ENCODE results near the gene TMEM126A. TPM values are rescaled to one million over a fixed set of nuclear protein-coding genes. Genes with fewer than 3 reads are reported as not detected.

The TMEM126A gene
- total and polyA plus RNA-seq, 2 of the 13 experiments (the other 11 are each of a cell fraction or from before 2014, with no cell fraction given) = 59.5 to 66.9 TPM

DNA sequence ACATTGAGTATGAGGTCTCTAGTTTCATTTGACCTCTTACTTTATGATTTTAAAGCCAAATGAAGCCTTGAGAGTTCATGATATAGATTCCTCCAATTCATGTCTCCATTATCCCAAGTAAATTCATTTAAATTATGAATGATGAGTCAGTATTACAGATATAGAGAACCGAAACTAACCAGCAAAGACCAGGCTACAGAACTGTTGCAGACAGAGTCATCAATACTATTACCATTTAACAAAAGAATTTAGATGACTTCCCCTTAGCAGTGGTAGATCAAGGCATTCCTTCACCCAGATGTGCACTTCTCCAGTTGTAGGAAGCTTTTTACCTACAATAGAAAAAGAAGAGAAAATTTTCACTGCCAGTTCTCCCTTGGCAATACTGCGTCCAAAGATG, 50.0 kb downstream of the TMEM126A start:
- no peaks in the 10 kb centered on the region for H3K27me3 ChIP-seq (ENCODE audit: control insufficient read depth in 1 of 2, insufficient read depth in 2 of 2, low read length in 2 of 2)
- no peaks in the 10 kb centered on the region for H4K20me1 ChIP-seq (ENCODE audit: insufficient read depth, low read length)
- no peak overlapping the region for H3K4me3 ChIP-seq (replicated peaks in 1 of 3; ENCODE audit: insufficient read depth in 1 of 3, low read depth in 2 of 3, low read length in 3 of 3)
- H3K4me2 ChIP-seq (ENCODE audit: low read depth, low read length) = no peak overlapping the region
- no peak for TF ChIP-seq MAFK (conservative IDR thresholded peaks at IDR 0.05 in 1 of 2, IDR thresholded peaks at IDR 0.05 in 1 of 2; ENCODE audit: low read length in 2 of 2)
- no peak for TF ChIP-seq HOXA5 (CRISPR knock-in tag; IDR thresholded peaks at IDR 0.05)
- no peak for TF ChIP-seq BRCA1 (CRISPR knock-in tag; IDR thresholded peaks at IDR 0.05)
- TF ChIP-seq SP2 (CRISPR knock-in tag; IDR thresholded peaks at IDR 0.05) = no peak
- TF ChIP-seq CBX1 (IDR thresholded peaks at IDR 0.05; ENCODE audit: low read depth) = no peak
- no peak for TF ChIP-seq ZNF251 (CRISPR knock-in tag; IDR thresholded peaks at IDR 0.05)
- TF ChIP-seq, protein P1, sequence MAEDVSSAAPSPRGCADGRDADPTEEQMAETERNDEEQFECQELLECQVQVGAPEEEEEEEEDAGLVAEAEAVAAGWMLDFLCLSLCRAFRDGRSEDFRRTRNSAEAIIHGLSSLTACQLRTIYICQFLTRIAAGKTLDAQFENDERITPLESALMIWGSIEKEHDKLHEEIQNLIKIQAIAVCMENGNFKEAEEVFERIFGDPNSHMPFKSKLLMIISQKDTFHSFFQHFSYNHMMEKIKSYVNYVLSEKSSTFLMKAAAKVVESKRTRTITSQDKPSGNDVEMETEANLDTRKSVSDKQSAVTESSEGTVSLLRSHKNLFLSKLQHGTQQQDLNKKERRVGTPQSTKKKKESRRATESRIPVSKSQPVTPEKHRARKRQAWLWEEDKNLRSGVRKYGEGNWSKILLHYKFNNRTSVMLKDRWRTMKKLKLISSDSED (CRISPR knock-in tag; IDR thresholded peaks at IDR 0.05) = no peak
- TF ChIP-seq XRCC5 (optimal IDR thresholded peaks at IDR 0.05; ENCODE audit: low read length) = no peak
- no peak for TF ChIP-seq ZNF891 (CRISPR knock-in tag; IDR thresholded peaks at IDR 0.05)
- FAIRE-seq (no peak), ATAC-seq (no peak), DNase-seq (ENCODE audit: low spot score) (no peak)
- no TSS peak for BruUV-seq (replicated peaks)
- intact Hi-C loops (cut with micrococcal nuclease; ENCODE audit: unreplicated experiment) (no loop called here), in situ Hi-C loops (cut with HindIII; ENCODE audit: extremely low pct_ligation_motif_present, low pct_unique_long_range_greater_than_20kb) (no loop called here)
- H3K9ac ChIP-seq (ENCODE audit: insufficient read depth, low read depth, low read length) = no peak overlapping the region
- no peak overlapping the region for H3K27ac ChIP-seq (ENCODE audit: extremely low read length, insufficient read depth, low read length)
- POLR2A ChIA-PET = no interaction called here
- no peak overlapping the region for H2AFZ ChIP-seq (ENCODE audit: low read length)
- WGBS (ENCODE audit: low lambda C conversion rate) = 33% methylated on average over 2 of the region's 2 CpGs
- H3K9me3 ChIP-seq (ENCODE audit: low read length) = no peaks in the 10 kb centered on the region
- CTCF ChIA-PET (ENCODE audit: low intra/inter-chr PET ratio, low total read pairs) = no interaction called here
- H3K4me1 ChIP-seq (ENCODE audit: insufficient read depth, low read length) = no peaks in the 10 kb centered on the region
- H3K79me2 ChIP-seq (ENCODE audit: insufficient read depth, low read length) = no peaks in the 10 kb centered on the region
- H3K36me3 ChIP-seq (replicated peaks in 1 of 2; ENCODE audit: control insufficient read depth in 1 of 2, insufficient read depth in 2 of 2, low read length in 2 of 2) = no peaks in the 10 kb centered on the region

DNA sequence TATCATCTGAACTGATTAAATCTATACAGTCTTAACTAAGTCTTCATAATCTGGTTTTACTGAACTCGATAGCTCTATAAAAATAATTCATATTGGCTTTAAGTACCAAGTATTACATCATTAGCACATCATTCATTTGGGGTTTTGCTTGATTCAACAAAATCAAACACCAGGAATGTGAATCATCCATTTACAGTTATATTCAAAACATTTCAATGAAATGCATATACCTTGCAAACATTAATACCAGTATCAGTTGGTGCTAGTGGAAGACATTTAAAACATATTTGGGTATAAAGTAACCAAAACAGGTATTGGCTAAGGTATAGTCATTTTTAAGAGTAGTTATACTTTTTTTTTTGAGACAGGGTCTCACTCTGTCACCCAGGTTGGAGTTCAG, 50.4 kb downstream of the TMEM126A start:
- CTCF ChIA-PET (ENCODE audit: low intra/inter-chr PET ratio, low total read pairs) = no interaction called here
- H3K36me3 ChIP-seq (replicated peaks in 1 of 2; ENCODE audit: control insufficient read depth in 1 of 2, insufficient read depth in 2 of 2, low read length in 2 of 2) = no peaks in the 10 kb centered on the region
- in situ Hi-C loops (cut with HindIII; ENCODE audit: extremely low pct_ligation_motif_present, low pct_unique_long_range_greater_than_20kb) (no loop called here), intact Hi-C loops (cut with micrococcal nuclease; ENCODE audit: unreplicated experiment) (no loop called here)
- no peaks in the 10 kb centered on the region for H3K9me3 ChIP-seq (ENCODE audit: low read length)
- no TSS peak for BruUV-seq (replicated peaks)
- no peak overlapping the region for H3K27ac ChIP-seq (ENCODE audit: extremely low read length, insufficient read depth, low read length)
- no peak overlapping the region for H3K4me2 ChIP-seq (ENCODE audit: low read depth, low read length)
- FAIRE-seq (no peak), DNase-seq (ENCODE audit: low spot score) (no peak), ATAC-seq (no peak)
- no peak overlapping the region for H3K4me3 ChIP-seq (replicated peaks in 1 of 3; ENCODE audit: insufficient read depth in 1 of 3, low read depth in 2 of 3, low read length in 3 of 3)
- H2AFZ ChIP-seq (ENCODE audit: low read length) = no peak overlapping the region
- POLR2A ChIA-PET = no interaction called here
- H3K79me2 ChIP-seq (ENCODE audit: insufficient read depth, low read length) = no peaks in the 10 kb centered on the region
- no peak overlapping the region for H3K9ac ChIP-seq (ENCODE audit: insufficient read depth, low read depth, low read length)
- no peaks in the 10 kb centered on the region for H4K20me1 ChIP-seq (ENCODE audit: insufficient read depth, low read length)
- H3K4me1 ChIP-seq (ENCODE audit: insufficient read depth, low read length) = no peaks in the 10 kb centered on the region
- 0% methylated on average over 1 of the region's 1 CpG for WGBS (ENCODE audit: low lambda C conversion rate)
- TF ChIP-seq ISX (CRISPR knock-in tag; conservative IDR thresholded peaks at IDR 0.05) = no peak
- no peak for TF ChIP-seq ZNF468 (CRISPR knock-in tag; IDR thresholded peaks at IDR 0.05)
- TF ChIP-seq, protein P2, sequence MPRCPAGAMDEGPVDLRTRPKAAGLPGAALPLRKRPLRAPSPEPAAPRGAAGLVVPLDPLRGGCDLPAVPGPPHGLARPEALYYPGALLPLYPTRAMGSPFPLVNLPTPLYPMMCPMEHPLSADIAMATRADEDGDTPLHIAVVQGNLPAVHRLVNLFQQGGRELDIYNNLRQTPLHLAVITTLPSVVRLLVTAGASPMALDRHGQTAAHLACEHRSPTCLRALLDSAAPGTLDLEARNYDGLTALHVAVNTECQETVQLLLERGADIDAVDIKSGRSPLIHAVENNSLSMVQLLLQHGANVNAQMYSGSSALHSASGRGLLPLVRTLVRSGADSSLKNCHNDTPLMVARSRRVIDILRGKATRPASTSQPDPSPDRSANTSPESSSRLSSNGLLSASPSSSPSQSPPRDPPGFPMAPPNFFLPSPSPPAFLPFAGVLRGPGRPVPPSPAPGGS (CRISPR knock-in tag; IDR thresholded peaks at IDR 0.05) = no peak
- no peak for TF ChIP-seq CHD2 (IDR thresholded peaks at IDR 0.05; ENCODE audit: low read depth, low read length)
- no peak for TF ChIP-seq ZNF430 (CRISPR knock-in tag; IDR thresholded peaks at IDR 0.05)
- no peaks in the 10 kb centered on the region for H3K27me3 ChIP-seq (ENCODE audit: control insufficient read depth in 1 of 2, insufficient read depth in 2 of 2, low read length in 2 of 2)

All from HepG2 (cell line).